Neural cell (in vitro differentiated cells): ENCODE data around the gene KIF27. TPM values are rescaled to one million over a fixed set of nuclear protein-coding genes. Genes with fewer than 3 reads are reported as not detected.
"Not testable (repeated sequence)": the region's sequence is repeated elsewhere in the genome, so short reads cannot be mapped to it uniquely, and the experiment has no call there.

Experiments used
- H2AFZ ChIP-seq: fragments of 200-600, 300-800 bp; sonication (generic), shearing (Covaris generic); 2 replicates; pipeline ENCODE4 v1.6.0; 2014; ENCODE audit warnings: low read depth, mild to moderate bottlenecking, antibody characterized with exemption, low read length, moderate library complexity
- H3F3A ChIP-seq: fragments of 200-600 bp; shearing (Covaris generic); 2 replicates; pipeline ENCODE4 v1.6.1; 2016; ENCODE audit warnings: mild to moderate bottlenecking, moderate library complexity, mixed read lengths, antibody characterized with exemption, low read length; ENCODE audit not compliant: insufficient read depth, poor library complexity, severe bottlenecking
- H3K27ac ChIP-seq: fragments of 200-600, 300-800 bp; sonication (generic), shearing (Covaris generic); 2 replicates; pipeline ENCODE4 v1.5.1; 2014; ENCODE audit warnings: mild to moderate bottlenecking, low read length, moderate library complexity
- H3K27me3 ChIP-seq: fragments of 300-800, 200-600 bp; sonication (generic), shearing (Covaris generic); 2 replicates; pipeline ENCODE4 v1.6.0; 2014; ENCODE audit warnings: mild to moderate bottlenecking, low read depth, low read length, moderate library complexity; ENCODE audit not compliant: insufficient read depth
- H3K36me3 ChIP-seq: fragments of 300-800, 200-600 bp; sonication (generic), shearing (Covaris generic); 2 replicates; pipeline ENCODE4 v1.5.1; 2014; ENCODE audit warnings: mild to moderate bottlenecking, antibody characterized with exemption, low read length, moderate library complexity; ENCODE audit not compliant: insufficient read depth
- H3K4me2 ChIP-seq: fragments of 300-800, 200-600 bp; sonication (generic), shearing (Covaris generic); 2 replicates; pipeline ENCODE4 v1.6.0; 2014; ENCODE audit warnings: mild to moderate bottlenecking, low read length
- H3K4me3 ChIP-seq: fragments of 300-800, 200-600 bp; sonication (generic), shearing (Covaris generic); 2 replicates; pipeline ENCODE4 v1.5.1; 2014; ENCODE audit warnings: mild to moderate bottlenecking, low read length, moderate library complexity
- H3K79me2 ChIP-seq: fragments of 200-600 bp; shearing (Covaris generic); replicated peaks from 2 replicates; pipeline ENCODE4 v1.6.0; 2014; ENCODE audit warnings: mild to moderate bottlenecking, low read length, moderate library complexity; ENCODE audit not compliant: insufficient read depth
- H3K9ac ChIP-seq: fragments of 300-800, 200-600 bp; sonication (generic), shearing (Covaris generic); 2 replicates; pipeline ENCODE4 v1.6.1; 2016; ENCODE audit warnings: mild to moderate bottlenecking, low read length, mixed read lengths
- H3K9me2 ChIP-seq: fragments of 200-600 bp; shearing (Covaris generic); 2 replicates; pipeline ENCODE4 v1.6.1; 2016; ENCODE audit warnings: mild to moderate bottlenecking, low read length, mixed read lengths; ENCODE audit not compliant: insufficient read depth
- H3K9me3 ChIP-seq: fragments of 200-600, 300-800 bp; sonication (generic), shearing (Covaris generic); 2 replicates; pipeline ENCODE4 v1.6.1; 2016; ENCODE audit warnings: mild to moderate bottlenecking, mixed run types, low read length, moderate library complexity, mixed read lengths
- H4K20me1 ChIP-seq: fragments of 200-600 bp; shearing (Covaris generic); 2 replicates; pipeline ENCODE4 v1.6.1; 2016; ENCODE audit warnings: mild to moderate bottlenecking, mixed run types; ENCODE audit not compliant: insufficient read depth
- EP300 ChIP-seq: fragments of 450-650 bp; conservative IDR thresholded peaks from 2 replicates; pipeline ENCODE4 v1.6.1; 2014; ENCODE audit warnings: antibody characterized with exemption, mild to moderate bottlenecking, moderate library complexity; ENCODE audit not compliant: poor library complexity, severe bottlenecking
- EZH2 ChIP-seq: fragments of 200-600, 300-800 bp; shearing (Covaris generic), sonication (generic); IDR thresholded peaks from 2 replicates; pipeline ENCODE4 v1.6.1; 2014; ENCODE audit warnings: antibody characterized with exemption, low read length, borderline replicate concordance, mild to moderate bottlenecking; ENCODE audit not compliant: insufficient read depth, poor library complexity, severe bottlenecking
- MXI1 ChIP-seq: fragments of 450-650 bp; conservative IDR thresholded peaks from 2 replicates; pipeline ENCODE4 v1.6.1; 2014; ENCODE audit warnings: antibody characterized with exemption, mild to moderate bottlenecking; ENCODE audit not compliant: poor library complexity, severe bottlenecking
- POLR2AphosphoS5 ChIP-seq: IDR thresholded peaks from 2 replicates; pipeline ENCODE4 v1.6.1; 2012
- RAD21 ChIP-seq: fragments of 450-650 bp; conservative IDR thresholded peaks from 2 replicates; pipeline ENCODE4 v1.6.1; 2014; ENCODE audit warnings: antibody characterized with exemption, mild to moderate bottlenecking, moderate library complexity
- SMC3 ChIP-seq: fragments of 450-650 bp; conservative IDR thresholded peaks from 2 replicates; pipeline ENCODE4 v1.6.1; 2014; ENCODE audit warnings: antibody characterized with exemption, mild to moderate bottlenecking, moderate library complexity; ENCODE audit not compliant: poor library complexity
- TAF1 ChIP-seq: IDR thresholded peaks from 2 replicates; pipeline ENCODE4 v1.6.1; 2012; ENCODE audit warnings: low read depth
- polyA plus RNA-seq: library from polyadenylated mRNA; depleted of rRNA; stranded (reverse); fragments of >200 nt; gene quantifications from 2 replicates; pipeline ENCODE4 v1.2.3, GENCODE V29; 2014
- TF ChIP-seq, protein P1 (sequence below): fragments of 450-650 bp; IDR thresholded peaks from 2 replicates; pipeline ENCODE4 v1.5.1; 2014; ENCODE audit warnings: antibody characterized with exemption, mild to moderate bottlenecking, moderate library complexity; ENCODE audit not compliant: poor library complexity, severe bottlenecking
- TF ChIP-seq, protein P2 (sequence below): IDR thresholded peaks from 2 replicates; pipeline ENCODE4 v1.6.1; 2012; ENCODE audit warnings: borderline replicate concordance

The KIF27 gene
- polyA plus RNA-seq, 1 donor from 2014 or later = 7.1 TPM

DNA sequence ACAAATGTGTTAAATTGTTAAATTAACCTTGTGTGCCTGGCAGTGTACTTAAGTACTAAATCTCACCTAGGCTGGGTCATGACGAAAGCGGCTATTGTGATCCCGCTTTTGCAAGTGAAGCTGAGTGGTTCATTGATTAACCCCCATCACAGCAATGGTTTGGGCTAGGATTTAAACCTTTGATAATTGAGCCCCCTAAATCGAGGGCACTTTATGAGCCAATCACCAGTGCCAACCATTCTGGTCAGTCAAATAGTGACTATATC is 35.9 kb upstream of the KIF27 start:
- no peaks in the 10 kb centered on the region for H3F3A ChIP-seq
- no peaks in the 10 kb centered on the region for H3K36me3 ChIP-seq
- H3K9me3 ChIP-seq = no peaks in the 10 kb centered on the region
- H3K9ac ChIP-seq = no peak overlapping the region
- no peaks in the 10 kb centered on the region for H4K20me1 ChIP-seq
- no peak overlapping the region for H3K4me2 ChIP-seq
- H3K27ac ChIP-seq = no peak overlapping the region
- H3K27me3 ChIP-seq = no peaks in the 10 kb centered on the region
- H3K79me2 ChIP-seq = no peaks in the 10 kb centered on the region
- H2AFZ ChIP-seq = no peak overlapping the region
- no peak overlapping the region for H3K4me3 ChIP-seq
- no peak for TF ChIP-seq TAF1
- TF ChIP-seq, protein P1, sequence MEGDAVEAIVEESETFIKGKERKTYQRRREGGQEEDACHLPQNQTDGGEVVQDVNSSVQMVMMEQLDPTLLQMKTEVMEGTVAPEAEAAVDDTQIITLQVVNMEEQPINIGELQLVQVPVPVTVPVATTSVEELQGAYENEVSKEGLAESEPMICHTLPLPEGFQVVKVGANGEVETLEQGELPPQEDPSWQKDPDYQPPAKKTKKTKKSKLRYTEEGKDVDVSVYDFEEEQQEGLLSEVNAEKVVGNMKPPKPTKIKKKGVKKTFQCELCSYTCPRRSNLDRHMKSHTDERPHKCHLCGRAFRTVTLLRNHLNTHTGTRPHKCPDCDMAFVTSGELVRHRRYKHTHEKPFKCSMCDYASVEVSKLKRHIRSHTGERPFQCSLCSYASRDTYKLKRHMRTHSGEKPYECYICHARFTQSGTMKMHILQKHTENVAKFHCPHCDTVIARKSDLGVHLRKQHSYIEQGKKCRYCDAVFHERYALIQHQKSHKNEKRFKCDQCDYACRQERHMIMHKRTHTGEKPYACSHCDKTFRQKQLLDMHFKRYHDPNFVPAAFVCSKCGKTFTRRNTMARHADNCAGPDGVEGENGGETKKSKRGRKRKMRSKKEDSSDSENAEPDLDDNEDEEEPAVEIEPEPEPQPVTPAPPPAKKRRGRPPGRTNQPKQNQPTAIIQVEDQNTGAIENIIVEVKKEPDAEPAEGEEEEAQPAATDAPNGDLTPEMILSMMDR = no peak
- TF ChIP-seq RAD21 = no peak
- no peaks in the 10 kb centered on the region for H3K9me2 ChIP-seq

DNA sequence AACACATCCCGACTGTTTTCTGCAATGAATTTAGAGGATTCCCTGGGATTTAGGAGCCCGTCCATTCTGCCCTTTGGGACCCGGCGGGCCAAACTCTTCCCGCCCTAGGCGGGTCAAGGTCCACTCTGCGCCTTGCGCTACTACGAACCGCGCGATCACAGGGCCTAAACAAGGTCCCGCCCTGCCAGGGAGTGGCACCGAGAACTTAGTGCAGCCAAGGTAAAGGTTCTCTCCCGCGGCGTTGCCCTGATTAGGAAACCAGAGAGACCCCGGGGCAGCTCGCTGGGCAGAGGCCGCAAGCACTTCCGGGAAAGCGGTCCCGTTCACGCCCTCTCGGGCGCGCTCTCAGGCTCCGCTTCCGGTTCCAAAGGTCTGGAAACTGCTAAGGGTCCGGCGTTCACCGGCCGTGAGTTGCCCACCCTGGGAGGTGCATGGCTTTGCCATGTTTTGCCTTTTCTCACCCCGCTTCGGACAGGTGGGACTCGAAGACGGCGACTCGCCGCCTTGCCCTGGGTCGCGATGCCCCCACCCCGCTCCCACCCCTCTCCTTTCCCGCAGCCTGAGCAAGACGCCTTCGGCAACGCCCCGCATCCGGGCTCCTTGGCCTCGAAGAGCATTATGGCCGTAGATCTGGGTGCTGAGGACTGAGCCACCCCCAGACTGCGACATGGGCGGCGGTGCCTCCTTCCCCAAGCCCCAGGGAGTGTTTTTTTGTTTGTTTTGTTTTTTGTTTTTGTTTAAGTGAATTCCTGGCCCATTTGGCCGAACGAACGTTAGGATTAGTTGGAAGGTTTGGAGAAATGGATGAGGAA is 35.4 kb upstream of the KIF27 start:
- Histone ChIP-seq H4K20me1 (no peaks in the 10 kb centered on the region), H3K9ac (no peak overlapping the region)

DNA sequence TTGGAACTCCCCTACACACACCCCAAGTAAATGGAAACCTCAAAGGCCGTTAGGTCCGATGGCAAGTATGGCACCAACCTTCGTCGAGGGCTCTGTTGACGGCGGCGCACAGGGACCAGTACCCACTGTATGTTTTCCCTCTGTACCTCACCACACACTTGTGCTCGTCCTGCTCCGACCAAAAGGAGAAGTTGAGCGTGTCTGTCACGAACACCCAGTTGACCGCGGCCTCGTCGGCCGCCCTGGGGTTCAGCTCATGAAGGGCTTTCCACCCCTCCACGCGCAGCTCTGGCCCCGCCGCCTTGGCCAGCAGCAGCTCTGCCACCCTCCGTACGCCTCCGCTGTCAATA is 34.8 kb upstream of the KIF27 start:
- Histone ChIP-seq H2AFZ (no peak overlapping the region), H3K27ac (no peak overlapping the region), H3K9ac (no peak overlapping the region), H3K4me3 (no peak overlapping the region), H3K9me3 (no peaks in the 10 kb centered on the region), H3K9me2 (no peaks in the 10 kb centered on the region), H3K4me2 (no peak overlapping the region), H3K36me3 (no peaks in the 10 kb centered on the region), H3K27me3 (no peaks in the 10 kb centered on the region), H3K79me2 (no peaks in the 10 kb centered on the region), H3F3A (no peaks in the 10 kb centered on the region), H4K20me1 (no peaks in the 10 kb centered on the region)
- no peak for TF ChIP-seq SMC3
- TF ChIP-seq RAD21 = no peak
- no peak for TF ChIP-seq MXI1
- TF ChIP-seq EP300 = no peak
- TF ChIP-seq POLR2AphosphoS5 = no peak
- no peak for TF ChIP-seq EZH2
- TF ChIP-seq, protein P2, sequence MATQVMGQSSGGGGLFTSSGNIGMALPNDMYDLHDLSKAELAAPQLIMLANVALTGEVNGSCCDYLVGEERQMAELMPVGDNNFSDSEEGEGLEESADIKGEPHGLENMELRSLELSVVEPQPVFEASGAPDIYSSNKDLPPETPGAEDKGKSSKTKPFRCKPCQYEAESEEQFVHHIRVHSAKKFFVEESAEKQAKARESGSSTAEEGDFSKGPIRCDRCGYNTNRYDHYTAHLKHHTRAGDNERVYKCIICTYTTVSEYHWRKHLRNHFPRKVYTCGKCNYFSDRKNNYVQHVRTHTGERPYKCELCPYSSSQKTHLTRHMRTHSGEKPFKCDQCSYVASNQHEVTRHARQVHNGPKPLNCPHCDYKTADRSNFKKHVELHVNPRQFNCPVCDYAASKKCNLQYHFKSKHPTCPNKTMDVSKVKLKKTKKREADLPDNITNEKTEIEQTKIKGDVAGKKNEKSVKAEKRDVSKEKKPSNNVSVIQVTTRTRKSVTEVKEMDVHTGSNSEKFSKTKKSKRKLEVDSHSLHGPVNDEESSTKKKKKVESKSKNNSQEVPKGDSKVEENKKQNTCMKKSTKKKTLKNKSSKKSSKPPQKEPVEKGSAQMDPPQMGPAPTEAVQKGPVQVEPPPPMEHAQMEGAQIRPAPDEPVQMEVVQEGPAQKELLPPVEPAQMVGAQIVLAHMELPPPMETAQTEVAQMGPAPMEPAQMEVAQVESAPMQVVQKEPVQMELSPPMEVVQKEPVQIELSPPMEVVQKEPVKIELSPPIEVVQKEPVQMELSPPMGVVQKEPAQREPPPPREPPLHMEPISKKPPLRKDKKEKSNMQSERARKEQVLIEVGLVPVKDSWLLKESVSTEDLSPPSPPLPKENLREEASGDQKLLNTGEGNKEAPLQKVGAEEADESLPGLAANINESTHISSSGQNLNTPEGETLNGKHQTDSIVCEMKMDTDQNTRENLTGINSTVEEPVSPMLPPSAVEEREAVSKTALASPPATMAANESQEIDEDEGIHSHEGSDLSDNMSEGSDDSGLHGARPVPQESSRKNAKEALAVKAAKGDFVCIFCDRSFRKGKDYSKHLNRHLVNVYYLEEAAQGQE = no peak
- TF ChIP-seq, protein P1 = no peak

More for the DNA sequence above, 35.4 kb upstream of the KIF27 start:
- Histone ChIP-seq H3K27ac (no peak overlapping the region), H3K9me2 (no peaks in the 10 kb centered on the region), H3K79me2 (no peaks in the 10 kb centered on the region), H3K4me3 (no peak overlapping the region), H3K4me2 (no peak overlapping the region), H3K36me3 (no peaks in the 10 kb centered on the region), H3K9me3 (no peaks in the 10 kb centered on the region), H3F3A (no peaks in the 10 kb centered on the region), H2AFZ (no peak overlapping the region), H3K27me3 (no peaks in the 10 kb centered on the region)
- TF ChIP-seq EP300 = no peak
- no peak for TF ChIP-seq EZH2

DNA sequence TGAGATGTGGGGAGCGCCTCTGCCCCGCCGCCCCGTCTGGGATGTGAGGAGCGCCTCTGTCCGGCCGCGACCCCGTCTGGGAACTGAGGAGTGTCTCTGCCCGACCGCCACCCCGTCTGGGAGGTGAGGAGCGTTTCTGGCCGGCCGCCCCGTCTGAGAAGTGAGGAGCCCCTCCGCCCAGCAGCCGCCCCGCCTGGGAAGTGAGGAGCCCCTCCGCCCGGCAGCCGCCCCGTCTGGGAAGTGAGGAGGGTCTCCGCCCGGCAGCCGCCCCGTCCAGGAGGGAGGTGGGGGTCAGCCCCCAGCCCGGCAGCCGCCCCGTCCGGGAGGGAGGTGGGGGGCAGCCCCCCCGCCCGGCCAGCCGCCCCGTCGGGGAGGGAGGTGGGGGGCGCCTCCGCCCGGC is 26.9 kb upstream of the KIF27 start:
- H3K4me3 ChIP-seq, H2AFZ ChIP-seq, H3K27ac ChIP-seq, H3F3A ChIP-seq, H3K79me2 ChIP-seq, H3K36me3 ChIP-seq, H3K4me2 ChIP-seq, H3K9me2 ChIP-seq, H3K9me3 ChIP-seq, H3K9ac ChIP-seq, H4K20me1 ChIP-seq, H3K27me3 ChIP-seq: not testable (repeated sequence)
